Measurements from ENCODE around the gene DOCK2.

GRCh38 chr5:169649486-169649885 is 12.4 kb downstream of the DOCK2 start:
- TF ChIP-seq CTCF (IDR thresholded peaks at IDR 0.05) (no peak), POLR2A (IDR thresholded peaks at IDR 0.05) (no peak)

Data from adrenal gland (tissue), 5 donors.